OCI-LY1 (cell line): Measurements from ENCODE around the gene TTC4.

ENCODE experiments used
- H2AFZ ChIP-seq: fragments of 200-600 bp; sonication (generic), shearing (Covaris generic); 2 replicates; pipeline ENCODE4 v1.6.0; 2014; ENCODE audit warnings: antibody characterized with exemption, mild to moderate bottlenecking, low read length
- H3F3A ChIP-seq: fragments of 200-600 bp; sonication (generic), shearing (Covaris generic); 2 replicates; pipeline ENCODE4 v1.6.0; 2014; ENCODE audit warnings: mild to moderate bottlenecking, antibody characterized with exemption, low read length, moderate library complexity; ENCODE audit not compliant: insufficient read depth
- H3K27ac ChIP-seq: fragments of 200-600 bp; sonication (generic); 2 replicates; pipeline ENCODE4 v1.5.1; 2014; ENCODE audit warnings: low read length, mixed run types, mild to moderate bottlenecking, low read depth; ENCODE audit not compliant: poor library complexity, severe bottlenecking
- H3K27me3 ChIP-seq: fragments of 200-600 bp; sonication (generic); 2 replicates; pipeline ENCODE4 v1.6.0; 2014; ENCODE audit warnings: antibody characterized with exemption, mild to moderate bottlenecking, low read length, moderate library complexity; ENCODE audit not compliant: insufficient read depth
- H3K36me3 ChIP-seq: fragments of 200-600 bp; sonication (generic); 2 replicates; pipeline ENCODE4 v1.6.1; 2014; ENCODE audit warnings: mild to moderate bottlenecking, antibody characterized with exemption, low read length, moderate library complexity, mixed read lengths; ENCODE audit not compliant: insufficient read depth
- H3K4me1 ChIP-seq: fragments of 200-600 bp; sonication (generic); 2 replicates; pipeline ENCODE4 v1.5.1; 2014; ENCODE audit warnings: mild to moderate bottlenecking, low read length, moderate library complexity; ENCODE audit not compliant: insufficient read depth, severe bottlenecking
- H3K4me2 ChIP-seq: fragments of 200-600 bp; sonication (generic), shearing (Covaris generic); 2 replicates; pipeline ENCODE4 v1.6.1; 2014; ENCODE audit warnings: low read length
- H3K4me3 ChIP-seq: fragments of 200-600 bp; sonication (generic); 2 replicates; pipeline ENCODE4 v1.5.1; 2014; ENCODE audit warnings: low read length, low read depth, mild to moderate bottlenecking, mixed read lengths; ENCODE audit not compliant: poor library complexity, severe bottlenecking
- H3K79me2 ChIP-seq: fragments of 200-600 bp; shearing (Covaris generic); 2 replicates; pipeline ENCODE4 v1.6.1; 2016; ENCODE audit warnings: mixed run types, low read length, mixed read lengths; ENCODE audit not compliant: insufficient read depth
- H3K9ac ChIP-seq: fragments of 200-600 bp; sonication (generic), shearing (Covaris generic); 2 replicates; pipeline ENCODE4 v1.6.1; 2014; ENCODE audit warnings: mild to moderate bottlenecking, low read length, mixed read lengths
- H3K9me2 ChIP-seq: fragments of 200-600 bp; sonication (generic), shearing (Covaris generic); 2 replicates; pipeline ENCODE4 v1.6.1; 2014; ENCODE audit warnings: low read depth, mild to moderate bottlenecking, low read length, mixed read lengths
- H3K9me3 ChIP-seq: fragments of 200-600 bp; shearing (Covaris generic); 2 replicates; pipeline ENCODE4 v1.6.1; 2014; ENCODE audit warnings: low read length, mixed read lengths
- H4K20me1 ChIP-seq: fragments of 200-600 bp; sonication (generic), shearing (Covaris generic); 2 replicates; pipeline ENCODE4 v1.6.0; 2016; ENCODE audit warnings: mild to moderate bottlenecking, low read length; ENCODE audit not compliant: insufficient read depth
- EZH2 ChIP-seq: fragments of 200-600 bp; sonication (generic), shearing (Covaris generic); IDR thresholded peaks from 2 replicates; pipeline ENCODE4 v1.8.0; 2017; ENCODE audit warnings: borderline replicate concordance, mixed run types, mild to moderate bottlenecking, antibody characterized with exemption, low read length, moderate library complexity, mixed read lengths
- TF ChIP-seq, protein P1 (sequence below): fragments of 200-600 bp; sonication (generic), shearing (Covaris generic); IDR thresholded peaks from 2 replicates; pipeline ENCODE4 v1.5.1; 2017; ENCODE audit warnings: mild to moderate bottlenecking, antibody characterized with exemption, low read length, moderate library complexity, mixed read lengths

TTC4 gene

DNA sequence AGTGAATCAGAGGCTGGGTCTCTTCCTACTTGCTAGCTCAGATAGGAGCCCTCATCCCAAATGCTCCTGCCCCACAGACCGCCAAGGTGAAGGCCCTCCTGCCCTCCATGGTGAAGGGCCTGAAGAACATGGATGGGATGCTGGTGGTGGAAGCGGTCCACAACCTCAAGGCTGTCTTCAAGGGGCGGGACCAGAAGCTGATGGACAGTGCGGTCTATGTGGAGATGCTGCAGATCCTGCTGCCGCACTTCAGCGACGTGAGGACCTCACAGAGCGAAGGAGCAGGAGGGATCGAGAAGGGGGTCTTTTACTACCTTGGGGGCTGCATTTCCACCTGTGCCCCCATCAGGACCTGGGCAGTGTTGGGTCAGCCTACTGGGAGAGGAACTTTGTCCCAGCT, 14.6 kb upstream of the TTC4 start:
- Histone ChIP-seq H3K9me2 (no peaks in the 10 kb centered on the region), H3F3A (no peaks in the 10 kb centered on the region), H3K4me1 (no peaks in the 10 kb centered on the region), H4K20me1 (no peaks in the 10 kb centered on the region), H3K27ac (no peak overlapping the region), H3K9me3 (no peaks in the 10 kb centered on the region), H3K4me2 (no peak overlapping the region), H3K27me3 (no peaks in the 10 kb centered on the region), H3K9ac (no peak overlapping the region), H3K79me2 (no peaks in the 10 kb centered on the region), H3K36me3 (no peaks in the 10 kb centered on the region), H2AFZ (no peak overlapping the region), H3K4me3 (no peak overlapping the region)
- no peak for TF ChIP-seq EZH2
- TF ChIP-seq, protein P1, sequence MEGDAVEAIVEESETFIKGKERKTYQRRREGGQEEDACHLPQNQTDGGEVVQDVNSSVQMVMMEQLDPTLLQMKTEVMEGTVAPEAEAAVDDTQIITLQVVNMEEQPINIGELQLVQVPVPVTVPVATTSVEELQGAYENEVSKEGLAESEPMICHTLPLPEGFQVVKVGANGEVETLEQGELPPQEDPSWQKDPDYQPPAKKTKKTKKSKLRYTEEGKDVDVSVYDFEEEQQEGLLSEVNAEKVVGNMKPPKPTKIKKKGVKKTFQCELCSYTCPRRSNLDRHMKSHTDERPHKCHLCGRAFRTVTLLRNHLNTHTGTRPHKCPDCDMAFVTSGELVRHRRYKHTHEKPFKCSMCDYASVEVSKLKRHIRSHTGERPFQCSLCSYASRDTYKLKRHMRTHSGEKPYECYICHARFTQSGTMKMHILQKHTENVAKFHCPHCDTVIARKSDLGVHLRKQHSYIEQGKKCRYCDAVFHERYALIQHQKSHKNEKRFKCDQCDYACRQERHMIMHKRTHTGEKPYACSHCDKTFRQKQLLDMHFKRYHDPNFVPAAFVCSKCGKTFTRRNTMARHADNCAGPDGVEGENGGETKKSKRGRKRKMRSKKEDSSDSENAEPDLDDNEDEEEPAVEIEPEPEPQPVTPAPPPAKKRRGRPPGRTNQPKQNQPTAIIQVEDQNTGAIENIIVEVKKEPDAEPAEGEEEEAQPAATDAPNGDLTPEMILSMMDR: no peak

- Histone ChIP-seq H3K4me3 (no peak overlapping the region), H3K27me3 (no peaks in the 10 kb centered on the region), H3K4me2 (no peak overlapping the region), H4K20me1 (no peaks in the 10 kb centered on the region), H3K9me2 (no peaks in the 10 kb centered on the region), H3K4me1 (no peaks in the 10 kb centered on the region), H3K9ac (no peak overlapping the region), H3K36me3 (no peaks in the 10 kb centered on the region), H3K9me3 (no peaks in the 10 kb centered on the region), H3F3A (no peaks in the 10 kb centered on the region), H3K27ac (no peak overlapping the region), H3K79me2 (no peaks in the 10 kb centered on the region), H2AFZ (no peak overlapping the region)
- TF ChIP-seq EZH2: no peak
- TF ChIP-seq, protein P1: no peak
Observed at GRCh38 chr1:54701996-54702395, 13.7 kb upstream of the TTC4 start.

DNA sequence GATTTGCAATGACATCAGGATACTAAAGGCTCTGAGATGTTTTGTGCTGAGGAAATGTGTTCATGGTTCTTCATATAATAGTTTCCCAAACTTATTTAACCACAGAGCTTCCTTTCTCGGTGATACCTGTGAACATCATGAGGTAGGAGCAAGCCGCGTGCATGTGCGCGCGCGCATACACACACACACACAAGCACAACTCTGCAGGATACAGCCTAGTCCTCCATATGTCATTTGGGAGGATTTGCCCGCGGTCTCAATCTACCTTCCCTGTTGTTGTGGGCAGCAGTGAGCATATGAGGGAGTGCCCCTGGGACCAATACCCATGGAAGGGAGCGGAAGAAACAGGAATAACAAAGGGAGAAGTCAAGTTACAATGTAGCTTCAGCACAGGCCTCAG, 12.2 kb upstream of the TTC4 start:
- Histone ChIP-seq H3K27me3 (no peaks in the 10 kb centered on the region), H3K9me3 (no peaks in the 10 kb centered on the region), H3K9ac (no peak overlapping the region), H3F3A (no peaks in the 10 kb centered on the region), H3K9me2 (no peaks in the 10 kb centered on the region), H3K4me2 (no peak overlapping the region), H3K36me3 (no peaks in the 10 kb centered on the region), H3K79me2 (no peaks in the 10 kb centered on the region), H3K4me3 (no peak overlapping the region), H2AFZ (no peak overlapping the region), H3K4me1 (no peaks in the 10 kb centered on the region), H4K20me1 (no peaks in the 10 kb centered on the region), H3K27ac (no peak overlapping the region)
- TF ChIP-seq EZH2: no peak

DNA sequence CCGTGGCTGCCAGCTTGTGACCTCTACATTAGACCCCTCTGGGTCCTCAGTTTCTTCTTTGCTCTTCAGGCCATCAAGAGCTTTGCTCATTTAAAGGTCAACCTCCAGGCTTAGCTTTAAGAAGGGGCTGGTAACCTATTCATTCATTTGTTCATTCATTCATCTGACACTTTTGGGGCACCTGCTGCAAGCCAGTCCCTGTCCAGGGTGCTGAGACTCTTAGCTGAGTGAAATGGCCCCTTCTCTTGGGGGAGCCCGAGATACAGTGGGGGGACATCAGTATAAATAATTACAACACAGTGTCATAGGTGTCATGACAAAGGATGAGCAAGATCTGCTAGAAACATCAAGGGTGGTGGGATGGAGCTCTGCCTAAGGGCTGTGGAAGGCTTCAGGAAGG, 10.5 kb upstream of the TTC4 start:
- Histone ChIP-seq H3K4me2 (no peak overlapping the region), H4K20me1 (no peaks in the 10 kb centered on the region)
- TF ChIP-seq EZH2: no peak
- TF ChIP-seq, protein P1: no peak

More for the DNA sequence above, 10.5 kb upstream of the TTC4 start:
- H3K9me2 ChIP-seq: no peaks in the 10 kb centered on the region
- H3K9ac ChIP-seq: no peak overlapping the region
- no peaks in the 10 kb centered on the region for H3K36me3 ChIP-seq
- H3K4me3 ChIP-seq: no peak overlapping the region
- no peaks in the 10 kb centered on the region for H3K79me2 ChIP-seq
- H3K9me3 ChIP-seq: no peaks in the 10 kb centered on the region
- no peaks in the 10 kb centered on the region for H3K27me3 ChIP-seq
- H2AFZ ChIP-seq: no peak overlapping the region
- no peaks in the 10 kb centered on the region for H3K4me1 ChIP-seq
- no peaks in the 10 kb centered on the region for H3F3A ChIP-seq
- H3K27ac ChIP-seq: no peak overlapping the region
